Neural cell (in vitro differentiated cells): ENCODE measurements around the gene TAL1. TPM values are rescaled to one million over a fixed set of nuclear protein-coding genes. Genes with fewer than 3 reads are reported as not detected.
A peak's percentile ranks its signal among the peaks of the same experiment; 100 is the strongest.

Experiments
- H2AFZ ChIP-seq: fragments of 200-600, 300-800 bp; sonication (generic), shearing (Covaris generic); 2 replicates; pipeline ENCODE4 v1.6.0; 2014; ENCODE audit warnings: low read depth, mild to moderate bottlenecking, antibody characterized with exemption, low read length, moderate library complexity
- H3F3A ChIP-seq: fragments of 200-600 bp; shearing (Covaris generic); 2 replicates; pipeline ENCODE4 v1.6.1; 2016; ENCODE audit warnings: mild to moderate bottlenecking, moderate library complexity, mixed read lengths, antibody characterized with exemption, low read length; ENCODE audit not compliant: insufficient read depth, poor library complexity, severe bottlenecking
- H3K27ac ChIP-seq: fragments of 200-600, 300-800 bp; sonication (generic), shearing (Covaris generic); 2 replicates; pipeline ENCODE4 v1.5.1; 2014; ENCODE audit warnings: mild to moderate bottlenecking, low read length, moderate library complexity
- H3K27me3 ChIP-seq: fragments of 300-800, 200-600 bp; sonication (generic), shearing (Covaris generic); 2 replicates; pipeline ENCODE4 v1.6.0; 2014; ENCODE audit warnings: mild to moderate bottlenecking, low read depth, low read length, moderate library complexity; ENCODE audit not compliant: insufficient read depth
- H3K36me3 ChIP-seq: fragments of 300-800, 200-600 bp; sonication (generic), shearing (Covaris generic); 2 replicates; pipeline ENCODE4 v1.5.1; 2014; ENCODE audit warnings: mild to moderate bottlenecking, antibody characterized with exemption, low read length, moderate library complexity; ENCODE audit not compliant: insufficient read depth
- H3K4me2 ChIP-seq: fragments of 300-800, 200-600 bp; sonication (generic), shearing (Covaris generic); 2 replicates; pipeline ENCODE4 v1.6.0; 2014; ENCODE audit warnings: mild to moderate bottlenecking, low read length
- H3K4me3 ChIP-seq: fragments of 300-800, 200-600 bp; sonication (generic), shearing (Covaris generic); 2 replicates; pipeline ENCODE4 v1.5.1; 2014; ENCODE audit warnings: mild to moderate bottlenecking, low read length, moderate library complexity
- H3K79me2 ChIP-seq: fragments of 200-600 bp; shearing (Covaris generic); replicated peaks from 2 replicates; pipeline ENCODE4 v1.6.0; 2014; ENCODE audit warnings: mild to moderate bottlenecking, low read length, moderate library complexity; ENCODE audit not compliant: insufficient read depth
- H3K9ac ChIP-seq: fragments of 300-800, 200-600 bp; sonication (generic), shearing (Covaris generic); 2 replicates; pipeline ENCODE4 v1.6.1; 2016; ENCODE audit warnings: mild to moderate bottlenecking, low read length, mixed read lengths
- H3K9me2 ChIP-seq: fragments of 200-600 bp; shearing (Covaris generic); 2 replicates; pipeline ENCODE4 v1.6.1; 2016; ENCODE audit warnings: mild to moderate bottlenecking, low read length, mixed read lengths; ENCODE audit not compliant: insufficient read depth
- H3K9me3 ChIP-seq: fragments of 200-600, 300-800 bp; sonication (generic), shearing (Covaris generic); 2 replicates; pipeline ENCODE4 v1.6.1; 2016; ENCODE audit warnings: mild to moderate bottlenecking, mixed run types, low read length, moderate library complexity, mixed read lengths
- H4K20me1 ChIP-seq: fragments of 200-600 bp; shearing (Covaris generic); 2 replicates; pipeline ENCODE4 v1.6.1; 2016; ENCODE audit warnings: mild to moderate bottlenecking, mixed run types; ENCODE audit not compliant: insufficient read depth
- CTCF ChIP-seq: fragments of 450-650 bp; IDR thresholded peaks from 2 replicates; pipeline ENCODE4 v1.5.1; 2014; ENCODE audit warnings: antibody characterized with exemption, mild to moderate bottlenecking, moderate library complexity; ENCODE audit not compliant: poor library complexity, severe bottlenecking
- EP300 ChIP-seq: fragments of 450-650 bp; conservative IDR thresholded peaks from 2 replicates; pipeline ENCODE4 v1.6.1; 2014; ENCODE audit warnings: antibody characterized with exemption, mild to moderate bottlenecking, moderate library complexity; ENCODE audit not compliant: poor library complexity, severe bottlenecking
- EZH2 ChIP-seq: fragments of 200-600, 300-800 bp; shearing (Covaris generic), sonication (generic); IDR thresholded peaks from 2 replicates; pipeline ENCODE4 v1.6.1; 2014; ENCODE audit warnings: antibody characterized with exemption, low read length, borderline replicate concordance, mild to moderate bottlenecking; ENCODE audit not compliant: insufficient read depth, poor library complexity, severe bottlenecking
- MXI1 ChIP-seq: fragments of 450-650 bp; conservative IDR thresholded peaks from 2 replicates; pipeline ENCODE4 v1.6.1; 2014; ENCODE audit warnings: antibody characterized with exemption, mild to moderate bottlenecking; ENCODE audit not compliant: poor library complexity, severe bottlenecking
- POLR2AphosphoS5 ChIP-seq: IDR thresholded peaks from 2 replicates; pipeline ENCODE4 v1.6.1; 2012
- RAD21 ChIP-seq: fragments of 450-650 bp; conservative IDR thresholded peaks from 2 replicates; pipeline ENCODE4 v1.6.1; 2014; ENCODE audit warnings: antibody characterized with exemption, mild to moderate bottlenecking, moderate library complexity
- REST ChIP-seq: IDR thresholded peaks from 2 replicates; pipeline ENCODE4 v1.6.1; 2012; ENCODE audit warnings: borderline replicate concordance
- SMC3 ChIP-seq: fragments of 450-650 bp; conservative IDR thresholded peaks from 2 replicates; pipeline ENCODE4 v1.6.1; 2014; ENCODE audit warnings: antibody characterized with exemption, mild to moderate bottlenecking, moderate library complexity; ENCODE audit not compliant: poor library complexity
- TAF1 ChIP-seq: IDR thresholded peaks from 2 replicates; pipeline ENCODE4 v1.6.1; 2012; ENCODE audit warnings: low read depth
- polyA minus RNA-seq: library from RNA; depleted of rRNA, polyadenylated mRNA; stranded (reverse); fragments of >200 nt; gene quantifications from 2 replicates; pipeline ENCODE4 v1.2.3, GENCODE V29; 2014
- polyA plus RNA-seq: library from polyadenylated mRNA; depleted of rRNA; stranded (reverse); fragments of >200 nt; gene quantifications from 2 replicates; pipeline ENCODE4 v1.2.3, GENCODE V29; 2014

The TAL1 gene
- polyA plus RNA-seq (not detected in 2 replicates), polyA minus RNA-seq (not detected in 2 replicates)

DNA sequence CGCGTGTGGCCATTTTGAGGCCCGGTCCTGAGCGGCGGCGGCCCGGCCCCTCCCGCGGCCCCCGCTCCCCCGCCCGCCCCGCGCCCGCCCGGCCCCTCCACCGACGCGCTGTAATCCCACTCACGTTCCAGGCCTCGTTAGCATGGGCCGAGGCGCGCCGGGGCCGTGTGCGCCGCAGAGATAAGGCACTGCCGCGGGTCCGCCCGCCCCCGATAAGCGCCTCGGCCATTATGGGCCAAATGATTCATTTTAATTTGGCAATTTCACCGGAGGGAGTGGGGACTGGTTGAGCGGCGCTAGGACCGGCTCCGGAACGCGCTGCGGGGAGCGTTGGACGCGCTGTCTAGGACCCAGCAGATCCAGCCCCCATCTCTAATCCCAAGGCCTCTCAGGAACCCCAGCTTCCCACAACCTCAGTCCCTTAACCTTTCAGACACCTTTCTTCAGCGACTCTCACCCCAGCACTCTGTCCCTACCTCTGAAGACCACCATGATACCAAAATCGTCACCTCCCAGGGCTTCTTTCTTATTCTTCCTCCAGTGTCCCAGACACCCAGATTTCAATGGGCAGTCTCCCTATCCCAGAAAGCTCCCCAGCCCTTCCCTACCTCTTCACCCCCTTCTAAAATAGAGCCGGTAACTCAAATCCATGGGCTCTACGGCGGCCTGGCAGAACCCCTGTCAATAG, at the start of gene TAL1:
Gene TAL1 (minus strand): TSS at position 39 of the 688 bp plus-strand sequence. CDS start 6,337 bp downstream, outside the sequence.
- Histone ChIP-seq H3K27me3 (peaks cover 92% of the 10 kb centered on the region), H3K9ac (no peak within 1 kb of the TSS), H4K20me1 (no peaks in the 10 kb centered on the region), H3K36me3 (no peaks in the 10 kb centered on the region), H3F3A (no peaks in the 10 kb centered on the region), H3K9me2 (no peaks in the 10 kb centered on the region), H3K79me2 (no peaks in the 10 kb centered on the region), H2AFZ (no peak within 1 kb of the TSS), H3K27ac (no peak within 1 kb of the TSS), H3K9me3 (no peaks in the 10 kb centered on the region), H3K4me2 (no peak within 1 kb of the TSS), H3K4me3 (peak within 1 kb of the TSS; percentile 50)
- no peak for TF ChIP-seq EP300
- TF ChIP-seq EZH2: peak; percentile 96

DNA sequence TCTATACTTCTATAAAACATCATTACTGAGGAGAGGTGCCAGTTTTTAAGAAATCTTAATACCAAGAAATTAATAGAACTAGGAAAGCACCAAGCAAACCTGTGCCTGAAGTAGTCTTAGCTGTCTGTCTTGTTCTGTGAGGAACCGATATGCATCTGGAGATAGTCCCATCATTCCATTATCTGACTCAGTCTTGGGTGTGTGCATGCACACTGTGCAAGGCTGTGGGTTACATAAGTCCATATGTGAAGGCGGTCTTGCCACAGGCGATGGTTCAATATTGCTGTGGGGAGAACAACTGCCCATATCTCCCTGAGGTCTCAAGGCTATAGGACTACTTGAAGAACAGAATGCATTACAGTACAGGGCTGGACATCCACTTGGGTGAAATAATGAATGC, 48.1 kb upstream of the TAL1 start:
- TF ChIP-seq POLR2AphosphoS5 (no peak), TAF1 (no peak), CTCF (no peak), RAD21 (no peak), MXI1 (no peak), EZH2 (no peak), SMC3 (no peak), EP300 (no peak), REST (no peak)
- no peaks in the 10 kb centered on the region for H3K79me2 ChIP-seq
- H3K9me3 ChIP-seq: no peaks in the 10 kb centered on the region
- no peak overlapping the region for H3K9ac ChIP-seq
- H2AFZ ChIP-seq: no peak overlapping the region
- H3K4me3 ChIP-seq: no peak overlapping the region
- no peaks in the 10 kb centered on the region for H3K27me3 ChIP-seq
- H3K9me2 ChIP-seq: no peaks in the 10 kb centered on the region
- H3K36me3 ChIP-seq: no peaks in the 10 kb centered on the region
- H3K4me2 ChIP-seq: no peak overlapping the region
- no peaks in the 10 kb centered on the region for H3F3A ChIP-seq
- H3K27ac ChIP-seq: no peak overlapping the region
- no peaks in the 10 kb centered on the region for H4K20me1 ChIP-seq
